Measurements from ENCODE around the gene TTC33.

TTC33 gene

DNA sequence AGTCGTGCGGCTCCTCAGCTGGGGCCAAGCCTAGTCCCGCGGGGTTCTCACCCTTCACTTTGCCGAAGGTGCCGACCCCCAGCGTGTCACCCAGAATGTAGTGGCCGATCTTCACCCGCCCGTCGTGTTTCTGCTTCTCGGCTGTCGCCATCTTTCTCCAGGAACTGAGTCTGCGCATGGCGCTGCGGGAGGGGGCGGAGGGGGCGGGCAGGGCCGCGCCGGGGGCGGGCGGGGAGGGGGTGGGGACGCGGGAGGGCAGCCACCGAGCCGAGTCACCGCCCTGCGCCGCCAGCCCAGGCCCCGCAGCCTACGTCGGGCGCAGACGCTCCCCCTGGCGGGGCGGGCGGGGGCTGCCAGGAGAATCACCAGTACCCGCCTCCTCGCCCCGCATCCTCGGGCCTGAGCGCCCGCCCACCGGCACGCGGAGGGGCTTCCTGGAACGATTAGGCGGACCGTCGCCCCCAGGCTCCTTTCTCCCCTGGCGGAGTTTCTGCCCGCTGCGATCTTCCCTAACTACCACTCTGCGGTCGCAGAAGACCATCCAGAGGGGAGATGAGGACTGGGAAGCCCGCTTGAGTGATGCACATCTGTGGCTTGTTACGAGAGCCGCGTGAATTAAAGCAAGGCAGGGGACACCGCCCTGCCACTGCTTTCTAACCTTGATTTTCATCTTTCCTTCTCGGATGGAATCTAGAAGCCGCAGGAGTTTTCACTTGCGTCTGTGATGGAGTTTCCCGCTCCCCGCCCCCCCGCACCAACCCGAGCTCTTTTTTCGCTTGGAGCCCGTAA, 42.4 kb upstream of the TTC33 start, which contains the start of gene PRKAA1:
TSS of gene PRKAA1 (minus strand) at position 363 of the 789 bp plus-strand sequence. CDS start at position 178, 185 bp downstream.
- peak; percentile 77 for TF ChIP-seq POLR2AphosphoS5 (IDR thresholded peaks at IDR 0.05; ENCODE audit: low read depth, low read length)
- peak; percentile 76 for TF ChIP-seq TAF1 (IDR thresholded peaks at IDR 0.05; ENCODE audit: borderline replicate concordance, insufficient read depth, low read length)
- TF ChIP-seq REST (IDR thresholded peaks at IDR 0.05; ENCODE audit: insufficient read depth in 1 of 2, low read depth in 2 of 2, low read length in 2 of 2): no peak
- peak; percentile 70 for TF ChIP-seq FOXP2 (optimal IDR thresholded peaks at IDR 0.05; ENCODE audit: borderline replicate concordance, extremely low read depth, extremely low read length, insufficient read depth)
- peak; percentile 39; the same call in 1 of the 2 replicates for TF ChIP-seq SIN3A (IDR thresholded peaks at IDR 0.05; ENCODE audit: borderline replicate concordance, insufficient read depth, low read length)

GRCh38 chr5:40797273-40798011, 41.7 kb upstream of the TTC33 start:
- TF ChIP-seq REST (IDR thresholded peaks at IDR 0.05; ENCODE audit: insufficient read depth in 1 of 2, low read depth in 2 of 2, low read length in 2 of 2): 0 out of 4 replicates have a peak, but pooled peaks of 1 of the 2 experiments have one; percentile 18
- peak; percentile 56 for TF ChIP-seq FOXP2 (optimal IDR thresholded peaks at IDR 0.05; ENCODE audit: borderline replicate concordance, extremely low read depth, extremely low read length, insufficient read depth)
- TF ChIP-seq POLR2AphosphoS5 (IDR thresholded peaks at IDR 0.05; ENCODE audit: low read depth, low read length): no peak; the same call in 1 of the 2 replicates
- TF ChIP-seq SIN3A (IDR thresholded peaks at IDR 0.05; ENCODE audit: borderline replicate concordance, insufficient read depth, low read length): no peak
- no peak for TF ChIP-seq TAF1 (IDR thresholded peaks at IDR 0.05; ENCODE audit: borderline replicate concordance, insufficient read depth, low read length)

DNA sequence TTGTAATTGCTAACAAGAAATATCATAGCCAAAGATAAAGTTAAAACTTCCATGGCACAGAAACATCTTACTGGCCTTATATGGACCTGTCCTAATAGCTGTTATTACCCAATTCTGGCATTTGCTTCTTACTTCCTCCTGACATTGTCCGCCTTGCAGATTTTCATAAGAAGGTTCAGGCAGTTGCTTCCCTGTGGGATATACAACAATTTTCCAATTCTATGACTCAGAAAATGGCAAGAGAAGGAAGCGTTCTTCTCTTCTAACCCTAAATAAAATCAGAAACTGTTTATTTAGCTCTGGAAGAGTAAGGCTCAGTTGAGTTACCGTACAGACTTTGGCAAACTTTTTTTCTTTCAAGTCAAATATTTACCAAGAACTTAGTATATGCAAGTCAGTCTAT, 40.7 kb upstream of the TTC33 start:
- TF ChIP-seq FOXP2 (optimal IDR thresholded peaks at IDR 0.05; ENCODE audit: borderline replicate concordance, extremely low read depth, extremely low read length, insufficient read depth) (no peak), POLR2AphosphoS5 (IDR thresholded peaks at IDR 0.05; ENCODE audit: low read depth, low read length) (no peak), TAF1 (IDR thresholded peaks at IDR 0.05; ENCODE audit: borderline replicate concordance, insufficient read depth, low read length) (no peak), SIN3A (IDR thresholded peaks at IDR 0.05; ENCODE audit: borderline replicate concordance, insufficient read depth, low read length) (no peak), REST (IDR thresholded peaks at IDR 0.05; ENCODE audit: insufficient read depth in 1 of 2, low read depth in 2 of 2, low read length in 2 of 2) (no peak)

DNA sequence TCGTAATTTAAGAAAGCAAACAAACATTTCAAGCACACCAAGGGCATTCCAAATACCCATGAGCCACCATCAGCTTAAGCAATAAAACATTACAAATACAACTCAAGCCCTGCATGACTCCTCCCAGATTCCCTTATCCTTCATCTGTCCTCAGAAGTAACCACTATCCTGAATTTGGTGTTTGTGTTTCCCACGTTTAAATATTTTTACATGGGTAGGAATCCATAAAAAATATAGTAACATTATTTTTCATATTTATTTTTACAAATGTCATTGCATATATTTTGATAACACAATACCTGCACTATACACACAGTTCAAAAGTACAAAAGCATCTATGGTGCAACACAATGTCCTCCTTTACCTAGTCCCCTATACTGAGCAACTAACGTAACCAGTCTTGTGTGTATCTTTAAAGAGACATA, 36.0 kb upstream of the TTC33 start:
- TF ChIP-seq FOXP2 (optimal IDR thresholded peaks at IDR 0.05; ENCODE audit: borderline replicate concordance, extremely low read depth, extremely low read length, insufficient read depth) (no peak), SIN3A (IDR thresholded peaks at IDR 0.05; ENCODE audit: borderline replicate concordance, insufficient read depth, low read length) (no peak), POLR2AphosphoS5 (IDR thresholded peaks at IDR 0.05; ENCODE audit: low read depth, low read length) (no peak), TAF1 (IDR thresholded peaks at IDR 0.05; ENCODE audit: borderline replicate concordance, insufficient read depth, low read length) (no peak), REST (IDR thresholded peaks at IDR 0.05; ENCODE audit: insufficient read depth in 1 of 2, low read depth in 2 of 2, low read length in 2 of 2) (no peak)
